Measurements from ENCODE around the gene DOK7. TPM values are rescaled to one million over a fixed set of nuclear protein-coding genes. Genes with fewer than 3 reads are reported as not detected.

DOK7 gene
- total RNA-seq, 1 donor from 2014 or later, result 7.4 TPM

GRCh38 chr4:3486541-3487540 is 23.7 kb downstream of the DOK7 start:
- no peak for DNase-seq (ENCODE audit: low spot score)

DNA sequence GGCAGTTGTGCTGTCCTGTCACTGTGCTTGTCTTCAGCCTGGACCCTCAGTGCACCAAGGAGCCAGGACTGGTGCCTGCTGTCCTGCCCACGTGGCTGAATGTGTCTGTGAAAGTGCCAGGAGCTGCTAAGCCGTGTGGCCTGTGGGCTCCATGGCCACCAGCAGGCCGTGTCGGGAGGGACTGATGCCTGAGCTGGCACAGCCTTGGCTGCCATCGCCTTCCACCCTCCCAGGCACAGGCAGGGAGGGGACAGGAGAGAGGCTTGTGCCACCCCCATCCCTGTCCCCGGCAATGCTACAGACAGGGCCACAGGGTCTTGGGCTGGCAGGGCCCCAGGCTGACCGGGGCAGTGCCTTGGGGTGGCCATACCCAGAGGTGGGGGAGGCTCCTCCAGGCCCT is 24.8 kb downstream of the DOK7 start:
- no peak for DNase-seq (ENCODE audit: low spot score)

DNA sequence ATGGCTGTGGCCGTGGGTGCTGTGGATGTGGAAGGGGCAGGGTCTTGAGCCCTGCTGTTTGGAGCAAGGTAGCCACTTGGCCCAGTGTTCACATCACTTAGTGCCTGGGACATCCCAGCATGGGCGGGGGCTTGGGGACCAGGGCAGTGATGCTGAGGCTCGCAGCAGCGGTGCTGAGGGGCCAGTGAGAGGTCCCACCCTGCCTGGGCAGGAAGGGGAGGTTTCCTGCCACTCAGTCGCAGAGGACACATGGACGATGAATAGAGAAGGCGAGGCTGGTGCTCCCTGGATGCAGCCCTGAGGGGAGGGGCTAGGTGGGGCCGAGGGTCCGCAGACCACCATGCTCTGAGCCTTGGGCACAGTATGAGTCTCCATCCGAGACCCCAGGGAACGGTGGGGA is 25.7 kb downstream of the DOK7 start:
- DNase-seq (ENCODE audit: low spot score), result no peak

DNA sequence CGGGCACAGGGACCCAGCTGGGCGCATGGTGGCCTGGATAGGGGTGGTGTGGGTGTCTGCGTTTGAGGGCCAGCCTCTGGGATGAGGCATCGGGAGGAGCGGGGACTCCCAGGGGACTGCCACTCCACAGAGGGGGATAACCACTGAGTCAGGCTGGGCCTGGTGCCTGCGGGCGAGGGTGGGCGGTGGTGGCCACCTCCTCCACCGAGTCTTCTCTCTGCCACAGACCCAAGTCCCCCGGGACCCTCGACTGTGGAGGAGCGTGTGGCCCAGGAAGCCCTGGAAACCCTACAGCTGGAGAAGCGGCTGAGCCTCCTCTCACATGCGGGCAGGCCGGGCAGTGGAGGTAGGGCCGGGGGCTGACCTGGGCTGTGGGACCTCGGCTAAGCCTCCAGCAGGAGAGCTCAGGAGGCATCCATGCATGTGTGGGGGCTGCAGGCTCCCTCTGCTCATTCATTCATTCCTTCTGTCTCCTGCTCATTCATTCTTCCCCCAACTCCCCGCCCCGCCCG is 26.4 kb downstream of the DOK7 start:
- DNase-seq (ENCODE audit: low spot score), result no peak

GRCh38 chr4:3491681-3492405 is 28.7 kb downstream of the DOK7 start:
- DNase-seq (ENCODE audit: low spot score), result no peak

- no peak for DNase-seq (ENCODE audit: low spot score)
Observed at GRCh38 chr4:3492741-3493719, 29.9 kb downstream of the DOK7 start.

- DNase-seq (ENCODE audit: low spot score), result no peak
Observed at GRCh38 chr4:3493720-3494461, 30.8 kb downstream of the DOK7 start.

DNA sequence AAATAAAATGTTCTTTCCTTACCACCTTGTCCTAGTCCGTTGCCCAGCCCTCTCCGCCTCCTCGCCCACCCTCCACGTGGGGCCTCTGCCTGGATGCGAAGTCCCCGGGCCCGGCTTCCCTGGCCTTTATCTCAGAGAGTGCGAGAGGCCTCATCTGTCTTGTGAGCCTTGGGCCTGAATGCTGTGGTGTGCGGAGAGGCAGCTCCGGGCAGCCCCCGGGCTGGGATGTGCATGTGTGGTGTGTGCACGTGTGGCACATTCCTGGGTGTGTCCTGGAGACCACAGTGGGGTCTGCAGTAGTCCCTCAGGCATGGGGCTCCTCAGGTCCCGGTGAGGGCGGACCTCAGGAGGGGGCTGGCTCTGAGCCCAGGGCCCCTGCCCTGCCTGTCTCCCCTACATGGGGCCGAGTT is 31.4 kb downstream of the DOK7 start:
- no peak for DNase-seq (ENCODE audit: low spot score)

DNA sequence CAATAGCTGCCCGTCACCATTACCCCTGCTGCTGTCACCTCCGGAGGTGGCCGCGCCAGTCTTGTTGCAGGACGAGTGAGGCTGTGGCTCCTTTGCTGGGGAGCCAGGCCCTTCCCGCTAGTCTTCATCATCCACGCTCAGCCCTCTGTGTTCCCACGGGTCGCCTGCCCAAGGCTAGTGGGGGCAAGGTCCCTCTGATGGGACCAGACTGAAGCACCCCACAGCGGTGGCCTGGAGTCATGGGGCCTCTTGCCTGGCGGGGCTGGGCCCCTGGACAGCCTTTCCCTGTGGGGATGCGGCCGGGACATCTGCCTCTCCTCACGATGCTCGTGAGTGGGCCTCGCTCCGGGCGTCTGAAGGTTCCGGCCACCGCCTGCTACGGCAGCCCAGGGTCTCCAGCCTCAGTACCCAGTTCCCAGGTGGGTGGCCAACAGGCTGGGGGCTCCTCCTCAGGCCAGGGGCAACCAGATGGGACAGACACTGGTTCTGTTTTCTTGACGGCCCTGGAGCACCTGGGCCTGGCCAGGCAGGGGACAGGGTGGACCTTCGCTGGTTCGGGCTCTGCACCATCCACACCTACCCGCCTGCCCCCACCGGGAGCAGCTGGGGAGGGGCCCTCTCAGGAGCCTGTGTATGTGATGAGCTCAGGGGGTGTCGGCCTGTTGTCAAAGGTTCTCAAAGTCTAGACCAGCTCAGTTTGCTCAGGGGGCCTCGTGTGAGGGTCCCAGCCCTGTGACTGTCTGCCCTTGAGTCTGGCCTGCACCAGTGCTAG is 32.3 kb downstream of the DOK7 start:
- DNase-seq (ENCODE audit: low spot score), result no peak

- no peak for DNase-seq (ENCODE audit: low spot score)
Observed at GRCh38 chr4:3496021-3496420, 32.9 kb downstream of the DOK7 start.

DNA sequence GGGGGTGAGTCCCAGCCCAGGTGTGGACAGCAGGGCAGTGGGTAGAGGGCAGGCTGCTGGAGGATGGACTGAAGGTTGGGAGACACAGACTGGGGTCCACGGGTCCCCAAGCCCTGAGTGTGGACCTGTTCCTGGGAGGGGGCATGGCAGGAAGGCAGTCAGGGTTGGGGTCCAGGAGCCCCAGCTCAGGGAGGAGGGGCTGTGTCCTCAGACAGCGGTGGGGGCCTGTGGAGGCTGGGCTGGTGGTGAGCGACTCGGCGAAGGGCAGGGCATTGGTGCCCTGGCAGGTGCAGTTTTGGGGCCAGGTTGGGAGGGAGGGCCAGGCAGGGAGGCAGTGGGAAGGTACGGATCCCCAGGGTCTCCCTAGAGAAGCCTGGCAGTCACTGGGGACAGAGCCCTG is 34.0 kb downstream of the DOK7 start:
- no peak for DNase-seq (ENCODE audit: low spot score)

GRCh38 chr4:3497523-3498389 is 34.6 kb downstream of the DOK7 start:
- no peak for DNase-seq (ENCODE audit: low spot score)

DNA sequence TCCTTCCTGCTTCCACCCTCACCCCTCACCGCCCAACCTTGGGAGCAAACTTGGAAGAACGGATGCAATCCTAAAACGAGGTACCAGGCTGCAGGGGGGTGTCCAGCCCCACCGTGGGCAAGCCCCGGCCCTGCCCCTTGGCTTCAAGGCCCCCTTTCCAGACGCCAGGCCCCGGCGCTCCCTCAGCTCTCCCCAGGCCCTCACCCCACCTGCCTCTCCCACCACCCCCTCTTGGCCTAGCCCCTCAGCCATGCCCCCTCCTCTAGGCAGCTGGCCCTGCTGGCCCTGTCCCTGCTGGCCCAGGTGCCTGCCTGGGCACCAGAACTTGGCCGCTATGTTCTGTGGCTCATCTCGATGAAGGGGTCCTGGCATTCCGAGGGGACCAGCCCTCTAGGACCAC is 35.3 kb downstream of the DOK7 start:
- DNase-seq (ENCODE audit: low spot score), result no peak

DNA sequence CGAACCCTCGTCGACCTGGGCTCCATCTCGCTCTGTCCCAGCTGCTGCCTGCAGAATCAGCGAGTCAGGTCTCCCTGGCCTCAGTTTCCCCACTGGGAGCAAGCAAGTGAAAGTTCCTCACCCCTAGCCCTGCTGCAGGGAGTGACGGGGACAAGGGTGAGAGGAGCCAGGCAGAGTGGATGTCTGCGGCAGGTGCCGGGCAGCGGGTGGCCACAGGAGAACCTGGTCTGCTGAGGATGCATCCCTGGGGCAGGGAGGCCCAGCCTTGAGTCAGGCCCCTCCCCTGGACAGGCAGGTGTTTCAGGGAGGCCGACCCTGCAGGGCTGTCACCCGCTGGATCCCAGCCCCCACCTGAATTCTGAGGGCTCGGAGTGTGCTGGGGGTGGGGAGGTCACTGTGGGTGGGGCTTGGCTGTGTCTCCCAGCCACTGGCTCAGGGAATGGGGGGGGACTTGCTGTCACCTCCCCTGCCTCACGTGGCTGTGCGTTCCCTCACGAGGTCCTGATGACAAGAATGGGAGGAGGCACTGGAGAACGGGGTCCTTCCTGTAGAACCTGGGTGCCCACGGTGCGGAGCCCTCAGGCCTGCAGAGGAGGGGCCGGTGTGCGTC is 35.9 kb downstream of the DOK7 start:
- no peak for DNase-seq (ENCODE audit: low spot score)

GRCh38 chr4:3499710-3500109 is 36.6 kb downstream of the DOK7 start:
- no peak for DNase-seq (ENCODE audit: low spot score)

DNA sequence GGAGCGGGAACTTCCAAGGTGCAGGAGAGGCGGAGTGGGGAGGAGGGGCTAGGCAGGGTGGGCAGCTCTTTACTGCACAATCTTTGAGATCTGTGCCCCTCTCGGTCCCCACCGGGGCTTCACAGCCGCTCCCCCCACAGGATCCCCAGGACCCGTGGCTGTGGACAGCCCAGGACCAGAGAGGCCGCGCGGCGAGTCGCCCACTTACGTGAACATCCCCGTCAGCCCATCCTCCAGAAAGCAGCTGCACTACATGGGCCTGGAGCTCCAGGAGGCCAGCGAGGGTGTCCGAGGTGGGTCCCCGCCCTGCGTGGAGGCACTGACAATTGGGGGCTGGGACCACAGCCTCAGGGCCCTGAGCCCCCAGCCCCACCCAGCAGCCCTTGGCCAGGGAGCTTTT is 37.0 kb downstream of the DOK7 start:
- DNase-seq (ENCODE audit: low spot score), result no peak

GRCh38 chr4:3500634-3501101 is 37.6 kb downstream of the DOK7 start:
- DNase-seq (ENCODE audit: low spot score), result no peak

DNA sequence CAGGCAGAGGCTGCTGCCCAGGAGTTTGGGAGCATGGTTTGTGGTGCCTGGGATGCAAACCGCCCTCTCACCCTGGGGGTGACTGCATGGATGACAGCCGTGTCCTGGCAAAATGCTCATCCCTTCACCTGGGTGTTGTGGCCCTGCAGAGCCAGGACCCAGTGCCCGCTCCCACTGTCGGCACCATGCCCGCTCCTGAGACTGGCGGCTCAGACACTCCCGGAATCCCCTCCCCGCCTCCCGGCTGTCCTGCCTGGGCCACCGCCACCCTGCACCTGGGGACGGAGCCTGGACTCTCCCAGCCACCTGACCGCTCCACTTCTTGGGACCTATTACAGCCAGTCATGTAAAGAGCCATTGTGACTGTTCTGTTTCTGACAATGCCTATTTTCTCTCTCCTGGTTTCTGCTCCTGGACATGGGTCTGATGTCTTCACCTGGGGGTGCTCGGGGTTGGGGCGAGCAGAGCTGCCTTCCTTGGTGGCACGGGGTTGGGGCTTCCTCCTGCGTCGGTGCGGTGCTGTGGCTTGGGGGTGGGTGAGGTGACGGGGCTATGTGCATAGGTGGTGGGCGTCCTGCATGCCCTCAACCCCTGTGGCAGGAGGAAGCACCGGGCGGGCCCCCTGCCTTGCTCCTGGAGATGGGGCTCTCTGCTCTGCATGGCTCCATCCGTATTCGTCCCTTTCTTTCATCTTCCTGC is 38.2 kb downstream of the DOK7 start:
- DNase-seq (ENCODE audit: low spot score), result no peak
